HCT116 (cell line): ENCODE data around the gene SGK1.

Experiments used
- CEBPB ChIP-seq: IDR thresholded peaks from 2 replicates; pipeline ENCODE4 v1.6.1; 2012; ENCODE audit warnings: low read depth
- ELF1 ChIP-seq: IDR thresholded peaks from 2 replicates; pipeline ENCODE4 v1.6.1; 2012; ENCODE audit warnings: low read depth, borderline replicate concordance
- EZH2 ChIP-seq: fragments of 200-600 bp; sonication (generic); IDR thresholded peaks from 2 replicates; pipeline ENCODE4 v1.6.1; 2017; ENCODE audit warnings: antibody characterized with exemption, mixed run types
- JUND ChIP-seq: IDR thresholded peaks from 2 replicates; pipeline ENCODE4 v1.6.1; 2012
- POLR2A ChIP-seq: IDR thresholded peaks from 2 replicates; pipeline ENCODE4 v1.7.0; 2011; ENCODE audit warnings: borderline replicate concordance; ENCODE audit not compliant: insufficient read depth, insufficient read length; ENCODE audit errors: extremely low read depth
- POLR2AphosphoS5 ChIP-seq: IDR thresholded peaks from 2 replicates; pipeline ENCODE4 v1.6.1; 2011; ENCODE audit warnings: mild to moderate bottlenecking, low read depth, low read length, moderate library complexity
- RAD21 ChIP-seq: IDR thresholded peaks from 2 replicates; pipeline ENCODE4 v1.6.1; 2012; ENCODE audit warnings: low read depth, mild to moderate bottlenecking
- SP1 ChIP-seq: IDR thresholded peaks from 2 replicates; pipeline ENCODE4 v1.6.1; 2012; ENCODE audit warnings: low read depth
- SRF ChIP-seq: IDR thresholded peaks from 2 replicates; pipeline ENCODE4 v1.6.1; 2012; ENCODE audit warnings: low read depth
- YY1 ChIP-seq: IDR thresholded peaks from 2 replicates; pipeline ENCODE4 v1.6.1; 2011; ENCODE audit warnings: low read length, low read depth, moderate library complexity, mild to moderate bottlenecking; ENCODE audit not compliant: insufficient replicate concordance; ENCODE audit errors: extremely low read depth
- ZNF274 ChIP-seq: fragments of 200-500 bp; sonication (Bioruptor generic); IDR thresholded peaks from 2 replicates; pipeline ENCODE4 v1.6.1; 2014; ENCODE audit warnings: mild to moderate bottlenecking, low read depth, low read length, inconsistent platforms
- TF ChIP-seq, protein P1 (sequence below), 3 experiments: fragments of 200-600 bp in 1 of 3; sonication (generic) in 1 of 3; IDR thresholded peaks in 2 of 3; conservative IDR thresholded peaks in 1 of 3; 2 replicates each; pipeline ENCODE4 v1.5.1; 2012 to 2017; ENCODE audit warnings: low read depth in 2 of 3, low read length in 2 of 3, antibody characterized with exemption in 1 of 3, borderline replicate concordance in 1 of 3, control low read depth in 1 of 3, mild to moderate bottlenecking in 1 of 3, mixed read lengths in 1 of 3, mixed run types in 1 of 3, moderate library complexity in 1 of 3; ENCODE audit not compliant: insufficient read depth in 1 of 3
- TF ChIP-seq, protein P2 (sequence below): IDR thresholded peaks from 2 replicates; pipeline ENCODE4 v1.6.1; 2012; ENCODE audit warnings: low read depth
- TF ChIP-seq, protein P3 (sequence below): IDR thresholded peaks from 2 replicates; pipeline ENCODE4 v1.6.1; 2012

DNA sequence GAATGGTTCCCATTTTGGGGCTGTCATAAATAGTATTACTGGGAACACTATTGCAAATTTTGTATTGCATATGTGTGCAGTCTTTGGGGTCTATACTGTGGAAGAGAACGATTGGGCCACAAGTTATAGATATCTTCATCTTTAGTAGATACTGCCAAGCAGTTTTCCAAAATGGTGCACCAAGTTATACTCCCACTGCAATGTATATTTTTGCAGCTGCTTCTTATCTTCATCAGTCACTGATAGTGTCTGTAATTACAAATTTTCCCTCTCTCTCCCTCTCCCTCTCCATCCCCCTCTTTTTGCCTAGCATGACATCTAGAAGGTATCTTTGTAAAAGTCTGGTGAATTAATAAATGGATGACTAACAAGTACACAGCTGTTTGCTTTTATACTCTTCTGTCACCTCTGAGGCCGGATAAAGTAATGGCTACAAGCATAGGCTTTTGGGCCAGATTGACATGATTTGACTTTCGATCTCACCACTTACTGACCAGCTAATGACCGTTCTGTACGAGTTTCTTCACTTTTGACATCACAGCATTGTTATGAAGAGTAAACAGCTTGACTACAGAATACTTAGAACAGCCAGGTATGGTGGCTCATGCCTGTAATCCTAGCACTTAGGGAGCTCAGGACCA lies 152.2 kb downstream of the SGK1 start:
- TF ChIP-seq, protein P1, sequence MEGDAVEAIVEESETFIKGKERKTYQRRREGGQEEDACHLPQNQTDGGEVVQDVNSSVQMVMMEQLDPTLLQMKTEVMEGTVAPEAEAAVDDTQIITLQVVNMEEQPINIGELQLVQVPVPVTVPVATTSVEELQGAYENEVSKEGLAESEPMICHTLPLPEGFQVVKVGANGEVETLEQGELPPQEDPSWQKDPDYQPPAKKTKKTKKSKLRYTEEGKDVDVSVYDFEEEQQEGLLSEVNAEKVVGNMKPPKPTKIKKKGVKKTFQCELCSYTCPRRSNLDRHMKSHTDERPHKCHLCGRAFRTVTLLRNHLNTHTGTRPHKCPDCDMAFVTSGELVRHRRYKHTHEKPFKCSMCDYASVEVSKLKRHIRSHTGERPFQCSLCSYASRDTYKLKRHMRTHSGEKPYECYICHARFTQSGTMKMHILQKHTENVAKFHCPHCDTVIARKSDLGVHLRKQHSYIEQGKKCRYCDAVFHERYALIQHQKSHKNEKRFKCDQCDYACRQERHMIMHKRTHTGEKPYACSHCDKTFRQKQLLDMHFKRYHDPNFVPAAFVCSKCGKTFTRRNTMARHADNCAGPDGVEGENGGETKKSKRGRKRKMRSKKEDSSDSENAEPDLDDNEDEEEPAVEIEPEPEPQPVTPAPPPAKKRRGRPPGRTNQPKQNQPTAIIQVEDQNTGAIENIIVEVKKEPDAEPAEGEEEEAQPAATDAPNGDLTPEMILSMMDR (IDR thresholded peaks at IDR 0.05 in 2 of 3, conservative IDR thresholded peaks at IDR 0.05 in 1 of 3; ENCODE audit: borderline replicate concordance in 1 of 3, insufficient read depth in 1 of 3, low read depth in 2 of 3, low read length in 2 of 3): no peak
- TF ChIP-seq CEBPB: no peak
- no peak for TF ChIP-seq POLR2A
- no peak for TF ChIP-seq ZNF274
- TF ChIP-seq JUND: no peak
- TF ChIP-seq RAD21: no peak
- TF ChIP-seq, protein P2, sequence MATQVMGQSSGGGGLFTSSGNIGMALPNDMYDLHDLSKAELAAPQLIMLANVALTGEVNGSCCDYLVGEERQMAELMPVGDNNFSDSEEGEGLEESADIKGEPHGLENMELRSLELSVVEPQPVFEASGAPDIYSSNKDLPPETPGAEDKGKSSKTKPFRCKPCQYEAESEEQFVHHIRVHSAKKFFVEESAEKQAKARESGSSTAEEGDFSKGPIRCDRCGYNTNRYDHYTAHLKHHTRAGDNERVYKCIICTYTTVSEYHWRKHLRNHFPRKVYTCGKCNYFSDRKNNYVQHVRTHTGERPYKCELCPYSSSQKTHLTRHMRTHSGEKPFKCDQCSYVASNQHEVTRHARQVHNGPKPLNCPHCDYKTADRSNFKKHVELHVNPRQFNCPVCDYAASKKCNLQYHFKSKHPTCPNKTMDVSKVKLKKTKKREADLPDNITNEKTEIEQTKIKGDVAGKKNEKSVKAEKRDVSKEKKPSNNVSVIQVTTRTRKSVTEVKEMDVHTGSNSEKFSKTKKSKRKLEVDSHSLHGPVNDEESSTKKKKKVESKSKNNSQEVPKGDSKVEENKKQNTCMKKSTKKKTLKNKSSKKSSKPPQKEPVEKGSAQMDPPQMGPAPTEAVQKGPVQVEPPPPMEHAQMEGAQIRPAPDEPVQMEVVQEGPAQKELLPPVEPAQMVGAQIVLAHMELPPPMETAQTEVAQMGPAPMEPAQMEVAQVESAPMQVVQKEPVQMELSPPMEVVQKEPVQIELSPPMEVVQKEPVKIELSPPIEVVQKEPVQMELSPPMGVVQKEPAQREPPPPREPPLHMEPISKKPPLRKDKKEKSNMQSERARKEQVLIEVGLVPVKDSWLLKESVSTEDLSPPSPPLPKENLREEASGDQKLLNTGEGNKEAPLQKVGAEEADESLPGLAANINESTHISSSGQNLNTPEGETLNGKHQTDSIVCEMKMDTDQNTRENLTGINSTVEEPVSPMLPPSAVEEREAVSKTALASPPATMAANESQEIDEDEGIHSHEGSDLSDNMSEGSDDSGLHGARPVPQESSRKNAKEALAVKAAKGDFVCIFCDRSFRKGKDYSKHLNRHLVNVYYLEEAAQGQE: no peak
- TF ChIP-seq, protein P3, sequence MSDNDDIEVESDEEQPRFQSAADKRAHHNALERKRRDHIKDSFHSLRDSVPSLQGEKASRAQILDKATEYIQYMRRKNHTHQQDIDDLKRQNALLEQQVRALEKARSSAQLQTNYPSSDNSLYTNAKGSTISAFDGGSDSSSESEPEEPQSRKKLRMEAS: no peak
- no peak for TF ChIP-seq EZH2
- TF ChIP-seq YY1: no peak
- TF ChIP-seq ELF1: no peak
- TF ChIP-seq SP1: no peak
- TF ChIP-seq SRF: no peak
- no peak for TF ChIP-seq POLR2AphosphoS5
